Measurements from ENCODE around the gene EEIG1. TPM values are rescaled to one million over a fixed set of nuclear protein-coding genes. Genes with fewer than 3 reads are reported as not detected.

Gene EEIG1
- total RNA-seq, 3 donors from 2014 or later = 127 to 168 (median 144) TPM

GRCh38 chr9:128001151-128001778, 20.5 kb upstream of the EEIG1 start:
- no peaks in the 10 kb centered on the region for H3K9me3 ChIP-seq
- TF ChIP-seq, protein P1, sequence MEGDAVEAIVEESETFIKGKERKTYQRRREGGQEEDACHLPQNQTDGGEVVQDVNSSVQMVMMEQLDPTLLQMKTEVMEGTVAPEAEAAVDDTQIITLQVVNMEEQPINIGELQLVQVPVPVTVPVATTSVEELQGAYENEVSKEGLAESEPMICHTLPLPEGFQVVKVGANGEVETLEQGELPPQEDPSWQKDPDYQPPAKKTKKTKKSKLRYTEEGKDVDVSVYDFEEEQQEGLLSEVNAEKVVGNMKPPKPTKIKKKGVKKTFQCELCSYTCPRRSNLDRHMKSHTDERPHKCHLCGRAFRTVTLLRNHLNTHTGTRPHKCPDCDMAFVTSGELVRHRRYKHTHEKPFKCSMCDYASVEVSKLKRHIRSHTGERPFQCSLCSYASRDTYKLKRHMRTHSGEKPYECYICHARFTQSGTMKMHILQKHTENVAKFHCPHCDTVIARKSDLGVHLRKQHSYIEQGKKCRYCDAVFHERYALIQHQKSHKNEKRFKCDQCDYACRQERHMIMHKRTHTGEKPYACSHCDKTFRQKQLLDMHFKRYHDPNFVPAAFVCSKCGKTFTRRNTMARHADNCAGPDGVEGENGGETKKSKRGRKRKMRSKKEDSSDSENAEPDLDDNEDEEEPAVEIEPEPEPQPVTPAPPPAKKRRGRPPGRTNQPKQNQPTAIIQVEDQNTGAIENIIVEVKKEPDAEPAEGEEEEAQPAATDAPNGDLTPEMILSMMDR (IDR thresholded peaks at IDR 0.05) = no peak
- intact Hi-C loops (cut with DNase I, micrococcal nuclease) = no loop called here
- ATAC-seq (no peak), DNase-seq (no peak)
- no peaks in the 10 kb centered on the region for H3K36me3 ChIP-seq (ENCODE audit: low read depth)
- H3K4me3 ChIP-seq = no peak overlapping the region
- H3K4me1 ChIP-seq (ENCODE audit: low read depth) = no peaks in the 10 kb centered on the region

DNA sequence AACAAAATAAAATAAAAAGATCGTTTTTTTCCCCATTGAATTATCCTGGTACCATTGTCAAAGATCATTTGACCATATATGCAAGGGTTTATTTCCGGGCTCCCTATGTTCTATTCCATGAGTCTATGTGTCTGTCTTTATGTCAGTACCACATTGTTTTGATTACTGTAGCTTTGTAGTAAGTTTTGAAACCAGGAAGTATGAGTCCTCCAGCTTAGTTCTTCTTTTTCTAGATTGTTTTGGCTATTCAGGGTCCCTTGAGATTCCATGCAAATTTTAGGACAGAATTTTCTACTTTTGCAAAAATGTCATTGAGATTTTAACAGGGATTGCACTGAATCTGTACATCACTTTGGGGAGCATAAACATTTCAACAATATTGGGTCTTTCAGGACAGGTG, 18.7 kb upstream of the EEIG1 start:
- DNase-seq (no peak), ATAC-seq (no peak)
- Histone ChIP-seq H3K4me3 (no peak overlapping the region), H3K9me3 (no peaks in the 10 kb centered on the region), H3K36me3 (ENCODE audit: low read depth) (no peaks in the 10 kb centered on the region), H3K4me1 (ENCODE audit: low read depth) (no peaks in the 10 kb centered on the region)
- intact Hi-C loops (cut with DNase I, micrococcal nuclease) = no loop called here
- TF ChIP-seq, protein P1 (IDR thresholded peaks at IDR 0.05) = no peak

DNA sequence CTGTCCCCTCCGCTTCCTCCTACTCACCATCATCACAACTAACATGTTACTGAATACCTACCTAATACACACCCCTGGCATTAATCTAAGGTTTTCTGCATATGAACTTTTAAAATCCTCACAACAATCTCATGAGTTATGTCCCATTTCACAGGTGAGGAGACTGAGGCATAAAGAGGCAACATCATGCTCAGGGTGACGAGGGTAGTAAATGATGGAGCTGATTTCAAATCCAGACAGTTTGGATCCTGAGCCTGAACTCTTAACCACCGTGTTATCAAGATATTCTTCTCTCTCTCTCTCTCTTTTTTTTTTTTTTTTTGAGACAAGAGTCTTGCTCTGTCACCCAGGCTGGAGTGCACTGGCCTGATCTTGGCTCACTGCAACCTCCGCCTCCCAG, 12.9 kb upstream of the EEIG1 start:
- ATAC-seq (no peak), DNase-seq (no peak)
- H3K4me3 ChIP-seq = no peak overlapping the region
- H3K36me3 ChIP-seq (ENCODE audit: low read depth) = no peaks in the 10 kb centered on the region
- no peaks in the 10 kb centered on the region for H3K9me3 ChIP-seq
- TF ChIP-seq, protein P1 (IDR thresholded peaks at IDR 0.05) = no peak
- intact Hi-C loops (cut with DNase I, micrococcal nuclease) = no loop called here
- peaks cover 6% of the 10 kb centered on the region for H3K4me1 ChIP-seq (ENCODE audit: low read depth)

GRCh38 chr9:127991757-127992274, 11.0 kb upstream of the EEIG1 start:
- no peaks in the 10 kb centered on the region for H3K9me3 ChIP-seq
- no peak for ATAC-seq
- no peak for DNase-seq

GRCh38 chr9:127991017-127991756, 10.4 kb upstream of the EEIG1 start:
- peaks cover 6% of the 10 kb centered on the region for H3K4me1 ChIP-seq (ENCODE audit: low read depth)
- ATAC-seq = peak; percentile 92
- peak; percentile 81 to 89 (median 83) for DNase-seq
- no peak overlapping the region for H3K4me3 ChIP-seq
- H3K36me3 ChIP-seq (ENCODE audit: low read depth) = no peaks in the 10 kb centered on the region
- no peaks in the 10 kb centered on the region for H3K9me3 ChIP-seq
- intact Hi-C loops (cut with DNase I, micrococcal nuclease) = no loop called here
- TF ChIP-seq, protein P1 (IDR thresholded peaks at IDR 0.05) = no peak

More at GRCh38 chr9:127991757-127992274, 11.0 kb upstream of the EEIG1 start:
- H3K4me3 ChIP-seq = no peak overlapping the region
- peaks cover 6% of the 10 kb centered on the region for H3K4me1 ChIP-seq (ENCODE audit: low read depth)
- no peaks in the 10 kb centered on the region for H3K36me3 ChIP-seq (ENCODE audit: low read depth)
- TF ChIP-seq, protein P1 (IDR thresholded peaks at IDR 0.05) = no peak
- intact Hi-C loops (cut with DNase I, micrococcal nuclease) = no loop called here

Measured in mucosa of descending colon (tissue), 3 donors.